ENCODE measurements around the gene ACAP3.

- no peak for TF ChIP-seq SUZ12 (IDR thresholded peaks at IDR 0.05)
- TF ChIP-seq FOXM1 (IDR thresholded peaks at IDR 0.05; ENCODE audit: borderline replicate concordance), result no peak
- TF ChIP-seq NFRKB (IDR thresholded peaks at IDR 0.05), result no peak
- no peak for TF ChIP-seq FOXA1 (IDR thresholded peaks at IDR 0.05)
- TF ChIP-seq PKNOX1 (IDR thresholded peaks at IDR 0.05), result no peak
- no peak for TF ChIP-seq TARDBP (IDR thresholded peaks at IDR 0.05)
Observed at GRCh38 chr1:1351511-1352427, 44.0 kb upstream of the ACAP3 start.

Measured in HEK293T (cell line).